Measurements from ENCODE around the gene NDUFS4. TPM values are rescaled to one million over a fixed set of nuclear protein-coding genes. Genes with fewer than 3 reads are reported as not detected.
"Not testable (repeated sequence)": the region's sequence is repeated elsewhere in the genome, so short reads cannot be mapped to it uniquely, and the experiment has no call there.

NDUFS4 gene
- total RNA-seq, 2 experiments from 2014 or later, result 81.4 to 84.1 TPM

DNA sequence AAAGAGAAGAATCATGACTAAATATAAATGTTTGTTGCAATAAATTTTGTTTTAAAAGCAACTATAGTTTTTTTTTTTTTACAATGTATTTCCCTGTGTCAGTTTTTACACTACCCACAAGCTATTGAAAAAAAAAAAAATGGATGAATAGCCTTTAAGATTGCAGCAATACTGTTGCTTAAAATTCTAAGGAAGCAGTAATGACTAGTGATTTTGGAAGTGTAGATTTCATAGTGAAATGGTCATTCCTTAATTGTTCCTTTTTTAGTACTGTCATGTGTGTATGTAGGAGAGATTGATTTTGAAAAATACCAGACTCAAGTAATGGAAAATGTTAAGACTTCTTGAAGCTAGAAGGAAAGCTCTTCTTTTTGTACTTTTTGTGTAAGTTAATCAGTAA, 53.1 kb downstream of the NDUFS4 start:
- Mint-ChIP-seq H3K36me3 (ENCODE audit: low read depth) (peaks cover 27% of the 10 kb centered on the region), H3K27ac (no peak overlapping the region), H3K9me3 (peaks cover 5% of the 10 kb centered on the region), H3K27me3 (ENCODE audit: low read depth) (no peaks in the 10 kb centered on the region), H3K4me1 (ENCODE audit: low read depth) (peaks cover 12% of the 10 kb centered on the region), H3K4me3 (no peak overlapping the region)
- CTCF ChIA-PET, result no interaction called here
- no peak for DNase-seq
- intact Hi-C loops (cut with micrococcal nuclease), result no loop called here

DNA sequence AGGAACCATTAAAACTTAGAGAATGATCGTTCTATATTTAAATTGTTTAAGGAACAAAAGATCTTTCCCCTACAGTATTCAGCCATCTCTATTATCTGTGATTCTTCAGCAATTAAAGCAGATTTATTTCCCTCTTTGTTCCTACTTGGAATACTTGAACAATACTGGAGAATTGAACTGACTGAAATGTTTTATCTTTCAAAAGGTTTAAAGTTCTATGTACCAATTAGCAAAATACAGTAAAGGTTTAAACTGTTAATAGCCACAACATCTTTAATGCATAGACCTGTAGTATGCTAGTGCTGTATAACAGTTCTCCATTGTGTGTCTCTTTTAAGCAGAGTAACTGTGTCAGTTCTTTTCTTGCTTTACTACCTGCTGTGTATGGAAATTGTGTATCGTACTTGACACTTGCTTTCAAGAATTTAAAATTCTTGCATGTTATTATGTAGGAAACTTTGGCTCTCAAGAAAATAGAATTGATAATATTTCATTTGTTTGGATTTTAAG, 54.0 kb downstream of the NDUFS4 start:
- CTCF ChIA-PET, result no interaction called here

DNA sequence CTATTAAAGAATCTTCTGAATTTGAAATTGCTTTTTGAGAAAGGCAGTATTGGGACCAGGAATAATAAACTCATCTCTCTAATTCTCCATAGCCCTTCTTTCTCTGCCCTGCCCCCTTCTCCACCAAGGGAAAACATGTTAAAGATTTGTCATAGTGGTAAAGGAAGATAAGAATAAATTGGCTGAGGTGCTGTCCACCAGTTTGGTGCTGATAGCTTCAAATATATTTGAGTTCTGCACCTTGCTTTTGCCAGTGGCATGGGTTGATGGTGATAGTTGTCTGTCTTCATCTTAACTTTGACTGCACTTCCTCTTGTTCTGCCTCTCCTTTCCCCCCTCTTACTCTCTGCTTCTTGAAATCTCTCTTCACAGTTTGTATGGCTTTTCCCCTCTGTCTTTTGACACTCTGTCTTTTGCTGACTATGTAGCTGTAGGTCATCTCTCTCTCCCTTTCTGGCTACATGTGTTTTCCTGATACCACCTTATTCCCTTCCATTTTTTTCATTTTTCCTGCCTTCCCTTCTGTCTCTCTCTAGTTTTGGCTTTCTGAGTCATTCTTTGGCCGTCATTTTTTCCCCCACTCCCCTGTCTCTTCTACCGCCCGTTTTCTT, 56.6 kb downstream of the NDUFS4 start:
- CTCF ChIA-PET, result no interaction called here
- no peak for DNase-seq
- peaks cover 18% of the 10 kb centered on the region for H3K36me3 Mint-ChIP-seq (ENCODE audit: low read depth)
- H3K4me3 Mint-ChIP-seq, result no peak overlapping the region
- peaks cover 3% of the 10 kb centered on the region for H3K4me1 Mint-ChIP-seq (ENCODE audit: low read depth)
- peaks cover 8% of the 10 kb centered on the region for H3K9me3 Mint-ChIP-seq
- intact Hi-C loops (cut with micrococcal nuclease), result no loop called here
- no peak overlapping the region for H3K27ac Mint-ChIP-seq
- no peaks in the 10 kb centered on the region for H3K27me3 Mint-ChIP-seq (ENCODE audit: low read depth)

More for the DNA sequence above, 54.0 kb downstream of the NDUFS4 start:
- intact Hi-C loops (cut with micrococcal nuclease), result no loop called here
- H3K9me3 Mint-ChIP-seq, result peaks cover 5% of the 10 kb centered on the region
- no peak for DNase-seq
- no peak overlapping the region for H3K27ac Mint-ChIP-seq
- peaks cover 20% of the 10 kb centered on the region for H3K36me3 Mint-ChIP-seq (ENCODE audit: low read depth)
- H3K27me3 Mint-ChIP-seq (ENCODE audit: low read depth), result no peaks in the 10 kb centered on the region
- H3K4me3 Mint-ChIP-seq, result no peak overlapping the region
- H3K4me1 Mint-ChIP-seq (ENCODE audit: low read depth), result peaks cover 12% of the 10 kb centered on the region

DNA sequence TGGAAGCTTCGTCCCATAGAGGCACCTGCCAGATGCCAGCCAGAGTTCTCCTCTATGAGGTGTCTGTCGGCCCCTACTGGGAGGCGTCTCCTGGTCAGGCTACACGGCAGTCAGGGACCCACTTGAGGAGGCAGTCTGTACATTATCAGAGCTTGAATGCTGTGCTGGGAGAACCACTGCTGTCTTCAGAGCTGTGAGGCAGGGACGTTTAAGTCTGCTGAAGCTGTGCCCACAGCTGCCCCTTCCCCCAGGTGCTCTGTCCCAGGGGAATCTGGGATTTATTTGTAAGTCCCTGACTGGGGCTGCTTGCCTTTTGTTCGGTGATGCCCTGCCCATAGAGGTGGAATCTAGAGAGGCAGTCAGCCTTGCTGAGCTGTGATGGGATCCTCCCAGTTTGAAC, 70.8 kb downstream of the NDUFS4 start:
- peaks cover 36% of the 10 kb centered on the region for H3K4me1 Mint-ChIP-seq (ENCODE audit: low read depth)
- peaks cover 12% of the 10 kb centered on the region for H3K9me3 Mint-ChIP-seq
- no peaks in the 10 kb centered on the region for H3K27me3 Mint-ChIP-seq (ENCODE audit: low read depth)
- DNase-seq, result no peak
- H3K4me3 Mint-ChIP-seq, result no peak overlapping the region
- CTCF ChIA-PET, result interaction anchor here (1.1 kb wide), 1 partner anchor 465 kb away, joined by 3 read pairs; no protein-coding TSS in a partner anchor
- intact Hi-C loops (cut with micrococcal nuclease), result no loop called here
- H3K36me3 Mint-ChIP-seq (ENCODE audit: low read depth), result peaks cover 50% of the 10 kb centered on the region
- no peak overlapping the region for H3K27ac Mint-ChIP-seq

DNA sequence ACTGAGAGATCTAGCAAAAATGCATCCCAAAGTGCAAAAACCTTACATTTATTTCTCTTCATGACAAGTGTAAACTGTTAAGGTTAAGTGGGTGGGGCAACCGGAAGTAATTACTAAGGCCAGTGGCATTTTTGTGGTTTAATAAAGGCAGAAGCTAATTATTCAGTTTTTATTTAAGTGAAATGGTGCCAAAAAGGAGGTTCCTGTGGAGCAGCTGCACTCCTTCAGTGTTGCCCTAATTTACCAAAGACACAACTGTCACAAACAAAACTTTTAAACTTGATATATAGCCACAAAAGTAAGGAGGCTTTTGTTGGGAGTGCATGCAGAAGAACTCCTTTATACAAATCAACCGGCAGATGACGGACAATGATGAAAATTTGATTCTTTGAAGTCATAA, 81.6 kb downstream of the NDUFS4 start:
- H3K27ac Mint-ChIP-seq, result no peak overlapping the region
- no peaks in the 10 kb centered on the region for H3K27me3 Mint-ChIP-seq (ENCODE audit: low read depth)
- H3K36me3 Mint-ChIP-seq (ENCODE audit: low read depth), result peaks cover 34% of the 10 kb centered on the region
- no peak for DNase-seq
- no peak overlapping the region for H3K4me3 Mint-ChIP-seq
- intact Hi-C loops (cut with micrococcal nuclease), result no loop called here
- no peaks in the 10 kb centered on the region for H3K4me1 Mint-ChIP-seq (ENCODE audit: low read depth)
- CTCF ChIA-PET, result no interaction called here
- H3K9me3 Mint-ChIP-seq, result no peaks in the 10 kb centered on the region

DNA sequence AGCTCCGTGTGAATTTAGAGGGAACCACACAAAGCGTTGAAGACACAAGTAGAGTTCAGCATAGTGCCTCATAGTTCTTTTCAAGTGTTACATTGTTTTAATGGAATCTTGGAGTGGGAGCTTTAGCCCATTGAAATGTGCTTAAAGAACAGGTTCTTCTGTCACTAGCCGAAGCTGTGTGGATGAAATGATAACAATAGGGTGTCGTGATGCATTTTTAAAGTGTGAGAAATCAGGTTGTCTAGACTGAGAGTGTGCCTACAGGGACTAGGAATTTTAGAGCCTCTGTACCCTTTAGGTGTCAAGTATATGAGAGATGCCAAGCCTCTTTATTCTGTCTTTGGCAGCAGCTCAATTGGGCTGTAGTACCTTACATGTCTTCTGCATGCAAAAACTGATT, 83.0 kb downstream of the NDUFS4 start:
- Mint-ChIP-seq H3K27ac (no peak overlapping the region), H3K27me3 (ENCODE audit: low read depth) (no peaks in the 10 kb centered on the region), H3K36me3 (ENCODE audit: low read depth) (peaks cover 37% of the 10 kb centered on the region), H3K9me3 (no peaks in the 10 kb centered on the region), H3K4me3 (no peak overlapping the region), H3K4me1 (ENCODE audit: low read depth) (no peaks in the 10 kb centered on the region)
- intact Hi-C loops (cut with micrococcal nuclease), result no loop called here
- CTCF ChIA-PET, result interaction anchor here (0.6 kb wide), 1 partner anchor 8 kb away, joined by 4 read pairs; no protein-coding TSS in a partner anchor
- no peak for DNase-seq

DNA sequence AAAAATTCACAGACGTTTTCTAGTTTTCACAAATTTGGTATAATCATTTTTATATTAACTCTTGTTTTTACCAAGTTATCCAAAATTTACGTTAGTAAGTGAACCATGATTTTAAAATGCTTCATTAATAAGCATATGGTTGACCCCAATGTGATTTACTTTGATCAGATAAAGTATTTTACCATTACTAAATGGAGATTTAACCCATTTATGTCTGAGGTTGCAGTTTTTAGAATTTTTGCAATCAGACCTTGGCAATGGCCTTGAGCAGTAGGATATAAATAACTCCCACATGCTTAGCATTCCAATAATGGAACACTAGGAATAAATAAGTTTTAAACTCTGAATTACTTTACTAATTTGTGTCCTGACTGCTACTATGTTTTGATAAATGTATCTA, 84.6 kb downstream of the NDUFS4 start:
- peaks cover 2% of the 10 kb centered on the region for H3K9me3 Mint-ChIP-seq
- H3K4me1 Mint-ChIP-seq (ENCODE audit: low read depth), result no peaks in the 10 kb centered on the region
- intact Hi-C loops (cut with micrococcal nuclease), result no loop called here
- DNase-seq, result no peak
- no peak overlapping the region for H3K4me3 Mint-ChIP-seq
- H3K27me3 Mint-ChIP-seq (ENCODE audit: low read depth), result no peaks in the 10 kb centered on the region
- no peak overlapping the region for H3K27ac Mint-ChIP-seq
- CTCF ChIA-PET, result interaction anchor here (0.7 kb wide), 1 partner anchor 303 kb away, joined by 3 read pairs; no protein-coding TSS in a partner anchor
- peaks cover 44% of the 10 kb centered on the region for H3K36me3 Mint-ChIP-seq (ENCODE audit: low read depth)

DNA sequence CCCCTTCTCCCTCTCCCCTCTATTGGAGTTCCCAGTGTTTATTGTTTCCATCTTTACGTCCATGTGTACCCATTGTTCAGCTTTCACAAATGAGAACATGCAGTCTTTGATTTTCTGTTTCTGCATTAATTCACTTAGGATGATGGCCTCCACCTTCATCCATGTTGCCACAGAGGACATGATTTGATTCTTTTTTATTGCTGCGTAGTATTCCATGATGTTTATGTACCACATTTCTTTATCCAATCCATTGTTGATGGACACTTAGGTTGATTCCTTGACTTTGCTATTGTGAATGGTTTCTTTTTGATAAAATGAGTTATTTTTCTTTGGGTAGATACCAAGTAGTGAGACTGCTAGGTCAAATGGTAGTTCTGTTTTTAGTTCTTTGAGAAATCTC, 88.9 kb downstream of the NDUFS4 start:
- intact Hi-C loops (cut with micrococcal nuclease), result no loop called here
- no peaks in the 10 kb centered on the region for H3K27me3 Mint-ChIP-seq (ENCODE audit: low read depth)
- H3K36me3 Mint-ChIP-seq (ENCODE audit: low read depth), result peaks cover 34% of the 10 kb centered on the region
- H3K9me3 Mint-ChIP-seq, result peaks cover 2% of the 10 kb centered on the region
- no peaks in the 10 kb centered on the region for H3K4me1 Mint-ChIP-seq (ENCODE audit: low read depth)
- no peak overlapping the region for H3K4me3 Mint-ChIP-seq
- CTCF ChIA-PET, result no interaction called here
- no peak overlapping the region for H3K27ac Mint-ChIP-seq
- DNase-seq, result no peak

DNA sequence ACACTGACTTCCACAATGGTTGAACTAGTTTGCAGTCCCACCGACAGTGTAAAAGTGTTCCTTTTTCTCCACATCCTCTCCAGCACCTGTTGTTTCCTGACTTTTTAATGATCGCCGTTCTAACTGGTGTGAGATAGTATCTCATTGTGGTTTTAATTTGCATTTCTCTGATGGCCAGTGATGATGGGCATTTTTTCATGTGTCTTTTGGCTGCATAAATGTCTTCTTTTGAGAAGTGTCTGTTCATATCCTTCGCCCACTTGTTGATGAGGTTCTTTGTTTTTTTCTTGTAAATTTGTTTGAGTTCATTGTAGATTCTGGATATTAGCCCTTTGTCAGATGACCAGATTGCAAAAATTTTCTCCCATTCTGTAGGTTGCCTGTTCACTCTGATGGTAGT, 100.1 kb downstream of the NDUFS4 start:
- H3K9me3 Mint-ChIP-seq; CTCF ChIA-PET; H3K27ac Mint-ChIP-seq; DNase-seq; H3K27me3 Mint-ChIP-seq (ENCODE audit: low read depth); H3K4me1 Mint-ChIP-seq (ENCODE audit: low read depth); H3K4me3 Mint-ChIP-seq; intact Hi-C loops (cut with micrococcal nuclease): not testable (repeated sequence)
- peaks cover 70% of the 10 kb centered on the region for H3K36me3 Mint-ChIP-seq (ENCODE audit: low read depth)

DNA sequence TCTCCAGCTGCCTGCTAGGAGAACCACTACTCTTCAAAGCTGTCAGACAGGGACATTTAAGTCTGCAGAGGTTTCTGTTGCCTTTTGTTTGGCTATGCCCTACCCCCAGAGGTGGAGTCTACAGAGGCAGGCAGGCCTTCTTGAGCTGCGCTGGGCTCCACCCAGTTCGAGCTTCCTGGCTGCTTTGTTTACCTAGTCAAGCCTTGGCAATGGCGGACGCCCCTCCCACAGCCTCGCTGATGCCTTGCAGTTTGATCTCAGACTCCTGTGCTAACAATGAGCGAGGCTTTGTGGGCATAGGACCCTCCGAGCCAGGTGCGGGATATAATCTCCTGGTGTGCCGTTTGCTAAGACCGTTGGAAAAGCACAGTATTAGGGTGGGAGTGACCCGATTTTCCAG, 104.9 kb downstream of the NDUFS4 start:
- H3K4me3 Mint-ChIP-seq; H3K27me3 Mint-ChIP-seq (ENCODE audit: low read depth); H3K4me1 Mint-ChIP-seq (ENCODE audit: low read depth); H3K9me3 Mint-ChIP-seq; DNase-seq; CTCF ChIA-PET; intact Hi-C loops (cut with micrococcal nuclease); H3K27ac Mint-ChIP-seq: not testable (repeated sequence)
- peaks cover 73% of the 10 kb centered on the region for H3K36me3 Mint-ChIP-seq (ENCODE audit: low read depth)

DNA sequence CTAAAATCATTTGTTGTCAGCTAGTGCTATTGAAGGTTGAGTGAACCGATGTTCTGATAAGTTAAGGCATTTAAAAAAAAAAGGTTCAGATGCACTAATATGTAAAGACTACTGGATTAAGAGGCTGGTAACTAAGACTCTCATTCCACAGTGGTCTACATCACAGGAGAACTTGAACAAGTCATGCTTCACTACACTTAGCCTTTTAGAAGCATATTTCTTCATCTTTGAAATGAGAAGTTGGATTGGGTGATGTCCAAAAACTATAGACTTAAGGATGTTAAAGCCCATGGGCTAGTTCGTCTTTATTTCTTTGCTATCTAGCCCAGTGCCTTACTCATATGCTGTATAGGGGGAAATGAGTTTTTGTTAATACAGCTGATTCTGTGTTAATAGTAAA, 107.2 kb downstream of the NDUFS4 start:
- peaks cover 8% of the 10 kb centered on the region for H3K9me3 Mint-ChIP-seq
- H3K27ac Mint-ChIP-seq, result no peak overlapping the region
- peaks cover 70% of the 10 kb centered on the region for H3K36me3 Mint-ChIP-seq (ENCODE audit: low read depth)
- H3K4me3 Mint-ChIP-seq, result no peak overlapping the region
- no peaks in the 10 kb centered on the region for H3K27me3 Mint-ChIP-seq (ENCODE audit: low read depth)
- no peaks in the 10 kb centered on the region for H3K4me1 Mint-ChIP-seq (ENCODE audit: low read depth)
- no peak for DNase-seq
- CTCF ChIA-PET, result no interaction called here
- intact Hi-C loops (cut with micrococcal nuclease), result no loop called here

DNA sequence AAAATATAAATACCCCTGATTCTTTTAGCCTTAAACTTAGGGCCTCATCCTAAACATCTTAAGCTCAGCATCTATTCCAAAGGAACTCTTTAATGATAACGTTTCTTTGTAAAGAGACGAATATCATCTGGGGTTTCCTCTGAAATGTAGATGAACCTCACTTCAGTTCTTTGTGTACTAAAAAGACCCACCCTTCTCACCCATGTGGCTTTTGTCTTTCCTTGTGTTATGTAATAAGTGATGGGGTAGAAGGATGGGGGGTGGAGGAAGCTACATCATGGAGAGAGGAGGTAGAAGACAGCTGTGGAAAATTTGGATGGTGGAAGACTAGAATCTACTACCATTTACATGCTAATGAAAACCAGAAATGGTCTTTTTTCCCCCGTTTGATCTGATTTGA, 111.0 kb downstream of the NDUFS4 start:
- H3K27me3 Mint-ChIP-seq (ENCODE audit: low read depth), result no peaks in the 10 kb centered on the region
- peaks cover 2% of the 10 kb centered on the region for H3K9me3 Mint-ChIP-seq
- CTCF ChIA-PET, result no interaction called here
- no peak overlapping the region for H3K27ac Mint-ChIP-seq
- intact Hi-C loops (cut with micrococcal nuclease), result no loop called here
- no peak for DNase-seq
- H3K36me3 Mint-ChIP-seq (ENCODE audit: low read depth), result peaks cover 52% of the 10 kb centered on the region
- no peaks in the 10 kb centered on the region for H3K4me1 Mint-ChIP-seq (ENCODE audit: low read depth)
- H3K4me3 Mint-ChIP-seq, result no peak overlapping the region

DNA sequence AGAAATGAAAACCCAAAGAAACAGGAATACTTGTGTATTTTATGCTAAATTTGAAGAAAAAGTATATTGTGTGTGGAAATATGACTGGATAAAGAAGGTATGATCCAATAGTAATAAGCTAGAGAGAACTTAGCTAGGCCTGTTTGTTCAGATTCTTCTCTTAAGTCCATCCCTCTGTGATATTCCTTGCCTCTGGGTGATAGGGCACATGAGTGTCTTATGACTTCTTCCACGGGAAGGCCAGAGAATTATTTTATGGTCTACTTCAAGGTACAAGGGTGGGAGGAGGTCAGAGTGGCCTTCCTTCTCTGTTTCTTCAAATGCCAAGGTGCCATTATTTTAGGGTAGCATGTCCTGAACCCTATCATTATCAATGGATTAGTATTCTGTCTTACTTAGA, 113.7 kb downstream of the NDUFS4 start:
- Mint-ChIP-seq H3K27me3 (ENCODE audit: low read depth) (no peaks in the 10 kb centered on the region), H3K9me3 (peaks cover 12% of the 10 kb centered on the region), H3K4me3 (no peak overlapping the region), H3K4me1 (ENCODE audit: low read depth) (no peaks in the 10 kb centered on the region), H3K27ac (no peak overlapping the region), H3K36me3 (ENCODE audit: low read depth) (peaks cover 62% of the 10 kb centered on the region)
- CTCF ChIA-PET, result no interaction called here
- intact Hi-C loops (cut with micrococcal nuclease), result no loop called here
- no peak for DNase-seq
